ENCODE results near the gene SYNDIG1.

SYNDIG1 gene

DNA sequence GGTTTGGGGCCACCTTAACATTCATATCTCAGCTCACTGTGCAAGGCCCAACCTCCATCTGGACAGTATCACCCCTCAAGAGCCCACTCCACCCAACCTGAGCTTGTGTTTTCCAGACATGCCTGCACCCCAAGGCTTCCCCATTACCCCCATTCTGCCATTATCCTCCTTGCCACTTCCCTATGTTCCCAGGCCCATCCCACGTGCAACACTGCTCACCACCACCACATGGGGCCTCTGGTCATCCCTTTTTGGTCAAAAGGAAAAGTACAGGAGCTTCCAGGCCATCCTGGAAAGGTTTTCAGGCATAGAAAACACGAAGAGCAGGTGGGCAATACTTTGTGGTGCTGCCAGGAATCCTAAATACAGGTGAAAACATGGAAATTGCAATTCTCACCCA is 140.3 kb downstream of the SYNDIG1 start:
- no peaks in the 10 kb centered on the region for H3K27me3 ChIP-seq (ENCODE audit: insufficient read depth, poor library complexity, severe bottlenecking)
- TF ChIP-seq GABPA (IDR thresholded peaks at IDR 0.05; ENCODE audit: low read depth) (no peak), POLR2AphosphoS5 (IDR thresholded peaks at IDR 0.05; ENCODE audit: low read depth) (no peak), SPI1 (IDR thresholded peaks at IDR 0.05; ENCODE audit: borderline replicate concordance, low read depth) (no peak)
- TF ChIP-seq, protein P1, sequence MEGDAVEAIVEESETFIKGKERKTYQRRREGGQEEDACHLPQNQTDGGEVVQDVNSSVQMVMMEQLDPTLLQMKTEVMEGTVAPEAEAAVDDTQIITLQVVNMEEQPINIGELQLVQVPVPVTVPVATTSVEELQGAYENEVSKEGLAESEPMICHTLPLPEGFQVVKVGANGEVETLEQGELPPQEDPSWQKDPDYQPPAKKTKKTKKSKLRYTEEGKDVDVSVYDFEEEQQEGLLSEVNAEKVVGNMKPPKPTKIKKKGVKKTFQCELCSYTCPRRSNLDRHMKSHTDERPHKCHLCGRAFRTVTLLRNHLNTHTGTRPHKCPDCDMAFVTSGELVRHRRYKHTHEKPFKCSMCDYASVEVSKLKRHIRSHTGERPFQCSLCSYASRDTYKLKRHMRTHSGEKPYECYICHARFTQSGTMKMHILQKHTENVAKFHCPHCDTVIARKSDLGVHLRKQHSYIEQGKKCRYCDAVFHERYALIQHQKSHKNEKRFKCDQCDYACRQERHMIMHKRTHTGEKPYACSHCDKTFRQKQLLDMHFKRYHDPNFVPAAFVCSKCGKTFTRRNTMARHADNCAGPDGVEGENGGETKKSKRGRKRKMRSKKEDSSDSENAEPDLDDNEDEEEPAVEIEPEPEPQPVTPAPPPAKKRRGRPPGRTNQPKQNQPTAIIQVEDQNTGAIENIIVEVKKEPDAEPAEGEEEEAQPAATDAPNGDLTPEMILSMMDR (IDR thresholded peaks at IDR 0.05; ENCODE audit: insufficient read depth, low read length) = no peak
- TF ChIP-seq, protein P2, sequence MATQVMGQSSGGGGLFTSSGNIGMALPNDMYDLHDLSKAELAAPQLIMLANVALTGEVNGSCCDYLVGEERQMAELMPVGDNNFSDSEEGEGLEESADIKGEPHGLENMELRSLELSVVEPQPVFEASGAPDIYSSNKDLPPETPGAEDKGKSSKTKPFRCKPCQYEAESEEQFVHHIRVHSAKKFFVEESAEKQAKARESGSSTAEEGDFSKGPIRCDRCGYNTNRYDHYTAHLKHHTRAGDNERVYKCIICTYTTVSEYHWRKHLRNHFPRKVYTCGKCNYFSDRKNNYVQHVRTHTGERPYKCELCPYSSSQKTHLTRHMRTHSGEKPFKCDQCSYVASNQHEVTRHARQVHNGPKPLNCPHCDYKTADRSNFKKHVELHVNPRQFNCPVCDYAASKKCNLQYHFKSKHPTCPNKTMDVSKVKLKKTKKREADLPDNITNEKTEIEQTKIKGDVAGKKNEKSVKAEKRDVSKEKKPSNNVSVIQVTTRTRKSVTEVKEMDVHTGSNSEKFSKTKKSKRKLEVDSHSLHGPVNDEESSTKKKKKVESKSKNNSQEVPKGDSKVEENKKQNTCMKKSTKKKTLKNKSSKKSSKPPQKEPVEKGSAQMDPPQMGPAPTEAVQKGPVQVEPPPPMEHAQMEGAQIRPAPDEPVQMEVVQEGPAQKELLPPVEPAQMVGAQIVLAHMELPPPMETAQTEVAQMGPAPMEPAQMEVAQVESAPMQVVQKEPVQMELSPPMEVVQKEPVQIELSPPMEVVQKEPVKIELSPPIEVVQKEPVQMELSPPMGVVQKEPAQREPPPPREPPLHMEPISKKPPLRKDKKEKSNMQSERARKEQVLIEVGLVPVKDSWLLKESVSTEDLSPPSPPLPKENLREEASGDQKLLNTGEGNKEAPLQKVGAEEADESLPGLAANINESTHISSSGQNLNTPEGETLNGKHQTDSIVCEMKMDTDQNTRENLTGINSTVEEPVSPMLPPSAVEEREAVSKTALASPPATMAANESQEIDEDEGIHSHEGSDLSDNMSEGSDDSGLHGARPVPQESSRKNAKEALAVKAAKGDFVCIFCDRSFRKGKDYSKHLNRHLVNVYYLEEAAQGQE (IDR thresholded peaks at IDR 0.05; ENCODE audit: insufficient replicate concordance, low read depth) = no peak
- H3K4me3 ChIP-seq (replicated peaks; ENCODE audit: insufficient read depth, low read length) = no peak overlapping the region
- no peak overlapping the region for H3K27ac ChIP-seq (replicated peaks)
- no peak for DNase-seq (ENCODE audit: low read depth in 1 of 2, low spot score in 1 of 2)

DNA sequence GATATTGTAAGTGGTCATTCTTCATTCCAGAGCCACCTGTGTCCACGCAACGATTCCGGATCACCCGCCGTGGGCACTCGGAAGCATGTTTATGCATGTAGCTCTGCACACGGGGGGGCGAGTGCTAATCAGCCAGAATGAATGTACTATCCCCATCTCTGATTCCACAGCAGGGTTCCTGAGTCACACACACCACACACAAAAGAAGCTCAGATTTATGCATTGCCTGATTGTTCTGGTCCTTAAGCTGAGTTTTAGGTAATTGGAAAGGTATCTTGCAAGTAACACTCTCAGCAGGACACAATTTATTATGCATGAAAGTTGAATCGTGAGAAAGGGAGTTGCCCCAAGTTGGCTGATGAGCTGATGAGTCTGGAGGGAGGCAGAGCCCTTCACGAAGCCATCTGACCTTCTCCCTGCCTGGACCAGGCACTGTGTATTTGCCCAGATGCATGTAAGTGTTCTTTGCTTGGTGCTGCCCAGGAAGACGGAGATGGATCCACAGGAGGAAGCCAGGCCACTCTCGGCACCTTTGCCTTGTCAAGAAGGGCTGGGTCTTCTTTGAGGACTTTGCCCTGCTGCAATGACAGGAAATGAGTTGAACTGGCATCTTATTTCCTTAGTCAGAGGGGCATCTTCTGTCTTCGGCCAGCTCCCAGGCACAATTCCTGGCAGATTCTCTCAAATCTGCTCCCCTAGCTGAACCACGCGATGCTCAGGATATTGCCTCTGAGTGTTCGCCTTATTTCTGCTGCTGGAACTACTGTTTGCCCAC is 141.1 kb downstream of the SYNDIG1 start:
- no peak overlapping the region for H3K4me3 ChIP-seq (replicated peaks; ENCODE audit: insufficient read depth, low read length)
- no peaks in the 10 kb centered on the region for H3K27me3 ChIP-seq (ENCODE audit: insufficient read depth, poor library complexity, severe bottlenecking)
- TF ChIP-seq, protein P1 (IDR thresholded peaks at IDR 0.05; ENCODE audit: insufficient read depth, low read length) = no peak
- TF ChIP-seq, protein P2 (IDR thresholded peaks at IDR 0.05; ENCODE audit: insufficient replicate concordance, low read depth) = no peak
- TF ChIP-seq GABPA (IDR thresholded peaks at IDR 0.05; ENCODE audit: low read depth) (no peak), POLR2AphosphoS5 (IDR thresholded peaks at IDR 0.05; ENCODE audit: low read depth) (no peak)
- DNase-seq (ENCODE audit: low read depth in 1 of 2, low spot score in 1 of 2) = no peak
- H3K27ac ChIP-seq (replicated peaks) = no peak overlapping the region

DNA sequence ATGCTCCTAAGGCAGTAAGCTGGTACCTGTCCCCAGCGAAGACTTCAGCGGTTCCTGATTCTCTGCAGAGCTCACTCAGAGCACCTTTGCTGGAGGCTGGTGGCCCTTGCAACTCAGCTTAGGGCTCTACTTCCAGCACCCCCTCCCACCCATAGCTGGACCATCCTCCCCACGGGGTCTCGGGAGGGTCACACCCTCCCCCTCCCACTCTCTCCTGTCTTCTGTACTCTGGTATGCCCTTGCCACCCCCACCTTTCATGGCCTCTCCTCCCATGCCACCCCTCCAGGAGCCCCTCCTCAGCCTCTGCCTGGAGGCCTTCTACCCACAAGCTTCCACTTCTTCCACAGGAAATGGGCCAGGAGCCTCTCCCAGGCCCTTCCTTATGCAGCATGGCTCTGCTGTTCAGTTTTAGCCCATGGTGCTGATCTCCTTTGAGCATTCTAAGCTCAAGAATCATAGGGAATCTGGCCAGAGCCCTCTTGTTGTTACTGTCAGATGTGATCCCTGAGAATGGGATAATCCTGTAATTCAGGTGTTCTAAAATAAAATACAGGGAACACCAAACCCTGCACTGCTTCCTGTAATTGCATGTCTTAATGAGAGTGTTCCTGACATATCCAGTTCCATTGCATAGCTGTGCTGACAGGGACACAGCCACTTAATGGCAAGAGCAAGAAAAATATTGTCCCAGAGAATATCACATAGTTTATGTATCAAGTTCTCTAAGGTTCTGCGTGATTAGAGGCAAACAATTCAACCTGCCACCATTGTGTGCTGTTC is 142.1 kb downstream of the SYNDIG1 start:
- no peak for TF ChIP-seq SPI1 (IDR thresholded peaks at IDR 0.05; ENCODE audit: borderline replicate concordance, low read depth)
- TF ChIP-seq GABPA (IDR thresholded peaks at IDR 0.05; ENCODE audit: low read depth) = no peak
- TF ChIP-seq, protein P1 (IDR thresholded peaks at IDR 0.05; ENCODE audit: insufficient read depth, low read length) = no peak
- TF ChIP-seq, protein P2 (IDR thresholded peaks at IDR 0.05; ENCODE audit: insufficient replicate concordance, low read depth) = no peak
- TF ChIP-seq POLR2AphosphoS5 (IDR thresholded peaks at IDR 0.05; ENCODE audit: low read depth) = no peak
- H3K27ac ChIP-seq (replicated peaks) = no peak overlapping the region

More for the DNA sequence above, 142.1 kb downstream of the SYNDIG1 start:
- Histone ChIP-seq H3K27me3 (ENCODE audit: insufficient read depth, poor library complexity, severe bottlenecking) (no peaks in the 10 kb centered on the region), H3K4me3 (replicated peaks; ENCODE audit: insufficient read depth, low read length) (no peak overlapping the region)
- no peak for DNase-seq (ENCODE audit: low read depth in 1 of 2, low spot score in 1 of 2)
